GM12878 (cell line): ENCODE measurements around the gene ZC3H15. TPM values are rescaled to one million over a fixed set of nuclear protein-coding genes. Genes with fewer than 3 reads are reported as not detected.

Experiments
- ATAC-seq: fragments of 200-7000 bp; cut with Tn5 transposase; 3 replicates; pipeline ENCODE4 v1.9.1; 2020; ENCODE audit warnings: mild to moderate bottlenecking, moderate library complexity
- BruUV-seq: library from RNA; stranded (reverse); fragments of 400-500 nt; replicated peaks from 2 replicates; lab custom pipeline; 2021; lab: Mats Ljungman, UMichigan
- CTCF ChIA-PET: fragments of 300-600 bp; sonication (Branson Sonifier 250); formaldehyde crosslinking; extraction: SDS; loops from one replicate; lab custom pipeline; 2021; ENCODE audit warnings: inconsistent platforms; lab: Yijun Ruan, JAX
- POLR2A ChIA-PET: fragments of 350-600 bp; formaldehyde crosslinking; extraction: SDS; loops from one replicate; lab custom pipeline; 2021; ENCODE audit warnings: inconsistent platforms; lab: Charles Lee
- RAD21 ChIA-PET: fragments of 300-600 bp; sonication (Branson Sonifier 250); formaldehyde crosslinking; loops from one replicate; lab custom pipeline; 2023; ENCODE audit warnings: antibody characterized with exemption; ENCODE audit not compliant: unreplicated experiment; lab: Charles Lee
- SMC1A ChIA-PET: fragments of 300-600 bp; sonication (Branson Sonifier 250); formaldehyde crosslinking; loops from one replicate; lab custom pipeline; 2023; ENCODE audit not compliant: unreplicated experiment, uncharacterized antibody; lab: Charles Lee
- DNase-seq: peaks from one replicate; pipeline ENCODE4 v3.0.0-alpha.2; 2011; ENCODE audit warnings: low read depth, low spot score
- FAIRE-seq: peaks from 3 replicates; lab custom pipeline; 2011; peaks lifted over from hg19 to GRCh38; lab: Jason Lieb, UNC
- H2AFZ ChIP-seq: 2 replicates; pipeline ENCODE4 v1.6.0; 2011; ENCODE audit warnings: low read depth, low read length, control low read depth; ENCODE audit not compliant: control insufficient read depth
- H3K27ac ChIP-seq: 2 replicates; pipeline ENCODE4 v1.5.1; 2011; ENCODE audit warnings: control low read depth; ENCODE audit not compliant: control insufficient read depth, insufficient read depth
- H3K27me3 ChIP-seq, 2 experiments: replicated peaks in 1 of 2; 2 replicates each; pipeline versions ENCODE4 v1.6.0 to v1.6.1; 2011; ENCODE audit warnings: low read length in 1 of 2; ENCODE audit not compliant: control insufficient read depth in 2 of 2, insufficient read depth in 2 of 2
- H3K36me3 ChIP-seq, 2 experiments: 2 replicates each; pipeline ENCODE4 v1.5.1; 2011; ENCODE audit warnings: low read length in 1 of 2; ENCODE audit not compliant: control insufficient read depth in 2 of 2, insufficient read depth in 2 of 2
- H3K4me1 ChIP-seq: 2 replicates; pipeline ENCODE4 v1.6.1; 2011; ENCODE audit warnings: mild to moderate bottlenecking, low read length, moderate library complexity, mixed read lengths; ENCODE audit not compliant: control insufficient read depth, insufficient read depth
- H3K4me2 ChIP-seq: 2 replicates; pipeline ENCODE4 v1.6.0; 2011; ENCODE audit warnings: control low read depth; ENCODE audit not compliant: control insufficient read depth, insufficient read depth
- H3K4me3 ChIP-seq: fragments of 200-600 bp; sonication (generic); 2 replicates; pipeline ENCODE4 v1.5.1; 2016
- H3K79me2 ChIP-seq: 2 replicates; pipeline ENCODE4 v1.6.0; 2011; ENCODE audit warnings: low read length; ENCODE audit not compliant: control insufficient read depth, insufficient read depth
- H3K9ac ChIP-seq: 2 replicates; pipeline ENCODE4 v1.8.0; 2011; ENCODE audit warnings: low read length, control low read depth, mixed read lengths; ENCODE audit not compliant: control insufficient read depth, insufficient read depth
- H3K9me3 ChIP-seq: replicated peaks from 3 replicates; pipeline ENCODE4 v1.5.1; 2011; ENCODE audit warnings: mild to moderate bottlenecking, low read length; ENCODE audit not compliant: control insufficient read depth, insufficient read depth
- H4K20me1 ChIP-seq: 2 replicates; pipeline ENCODE4 v1.6.0; 2011; ENCODE audit not compliant: control insufficient read depth, insufficient read depth
- EP300 ChIP-seq, 2 experiments: fragments of 150-350 bp in 1 of 2; IDR thresholded peaks; 2 replicates each; pipeline ENCODE4 v1.6.1; 2011 to 2012; ENCODE audit warnings: low read depth in 2 of 2, low read length in 2 of 2, borderline replicate concordance in 1 of 2, improper control_type of control experiment in 1 of 2, inconsistent platforms in 1 of 2; ENCODE audit not compliant: control insufficient read depth in 1 of 2
- GABPA ChIP-seq: IDR thresholded peaks from 2 replicates; pipeline ENCODE4 v1.6.1; 2014; ENCODE audit warnings: antibody characterized with exemption, low read depth, mild to moderate bottlenecking, inconsistent platforms
- HCFC1 ChIP-seq: fragments of 150-350 bp; IDR thresholded peaks from 2 replicates; pipeline ENCODE4 v1.6.1; 2014; ENCODE audit warnings: low read length
- JUNB ChIP-seq: IDR thresholded peaks from 2 replicates; pipeline ENCODE4 v1.6.1; 2016; ENCODE audit warnings: antibody characterized with exemption, mild to moderate bottlenecking
- LARP7 ChIP-seq: fragments of 450-650 bp; IDR thresholded peaks from 2 replicates; pipeline ENCODE4 v1.6.1; 2017; ENCODE audit warnings: mild to moderate bottlenecking
- MYB ChIP-seq: fragments of 150-350 bp; IDR thresholded peaks from 2 replicates; pipeline ENCODE4 v1.6.1; 2014; ENCODE audit warnings: mild to moderate bottlenecking, low read depth, low read length, borderline replicate concordance
- SRF ChIP-seq, 2 experiments: IDR thresholded peaks; 2 replicates each; pipeline ENCODE4 v1.6.1; 2011; ENCODE audit warnings: low read depth in 2 of 2, low read length in 2 of 2, mild to moderate bottlenecking in 1 of 2, moderate library complexity in 1 of 2
- STAT1 ChIP-seq: fragments of 450-650 bp; conservative IDR thresholded peaks from 2 replicates; pipeline ENCODE4 v1.6.1; 2014; ENCODE audit warnings: antibody characterized with exemption, mild to moderate bottlenecking
- ZBTB33 ChIP-seq: fragments of 450-650 bp; IDR thresholded peaks from 2 replicates; pipeline ENCODE4 v1.6.1; 2017; ENCODE audit warnings: mild to moderate bottlenecking
- WGBS: methylation state at CpG from one replicate; pipeline ENCODE4 v1.1.6; 2016; ENCODE audit warnings: low lambda C conversion rate; ENCODE audit not compliant: insufficient replicate concordance, insufficient coverage; ENCODE audit errors: missing lambda C conversion rate; 5-methylcytosine and 5-hydroxymethylcytosine counted together
- in situ Hi-C: fragments of 300-500 bp; cut with MboI; formaldehyde crosslinking; loops from 9 replicates; pipeline ENCODE4 v1.14.3; 2018; ENCODE audit warnings: mixed read lengths
- intact Hi-C: fragments of 100-400 bp; cut with micrococcal nuclease; formaldehyde crosslinking; loops from one replicate; pipeline ENCODE4 v1.14.2; 2022; ENCODE audit not compliant: unreplicated experiment
- polyA plus RNA-seq, 11 experiments: library from polyadenylated mRNA; depleted of rRNA in 4 of 11; unstranded in 6 of 11; stranded (reverse) in 5 of 11; fragments of >200 nt; fragmentation: Nextera tagmentation in 4 of 11; fragmentation: Illumina TruSeq in 1 of 11; extraction: Ambion mirVana in 4 of 11; extraction: Trizol in 1 of 11; gene quantifications; 1 replicate in 1 of 11; 2 replicates in 10 of 11; pipeline versions ENCODE4 v1.2.1 to v1.2.3, GENCODE V29; 2011 to 2016; ENCODE audit warnings: inconsistent platforms in 2 of 11, missing spikeins in 2 of 11, low read depth in 1 of 11
- total RNA-seq, 4 experiments: library from RNA; depleted of rRNA in 3 of 4; stranded (reverse); fragments of >200 nt in 3 of 4; fragmentation: Illumina TruSeq in 1 of 4; extraction: Trizol in 1 of 4; gene quantifications; 2 replicates each; pipeline versions ENCODE4 v1.2.1 to v1.2.3, GENCODE V29; 2013 to 2021

ZC3H15 gene
- total and polyA plus RNA-seq, 10 of the 15 experiments (the other 5 are each of a cell fraction or from before 2014, with no cell fraction given) = 51.5 to 152 (median 123) TPM

- Histone ChIP-seq H4K20me1 (no peaks in the 10 kb centered on the region), H3K27me3 (no peaks in the 10 kb centered on the region), H3K4me2 (no peak overlapping the region), H3K9me3 (no peaks in the 10 kb centered on the region), H3K79me2 (no peaks in the 10 kb centered on the region), H3K27ac (no peak overlapping the region), H2AFZ (no peak overlapping the region), H3K4me3 (no peak overlapping the region), H3K36me3 (peaks cover 2 to 12% of the 10 kb centered on the region in 2 experiments; a peak in 3 of 4 replicates), H3K4me1 (no peaks in the 10 kb centered on the region), H3K9ac (no peak overlapping the region)
- ChIA-PET CTCF (interaction anchor here (0.8 to 6.2 kb wide), 2 partner anchors 125 to 348 kb away, joined by 3 to 35 read pairs; no protein-coding TSS in a partner anchor), POLR2A (no interaction called here), SMC1A (interaction anchor here (0.8 to 4.7 kb wide), 2 partner anchors 31 to 125 kb away, joined by 3 to 28 read pairs; partner anchors contain the start of gene ZC3H15), RAD21 (no interaction called here)
- in situ Hi-C loops = no loop called here
- intact Hi-C loops = no loop called here
- DNase-seq = no peak
- ATAC-seq = no peak
- no peak for FAIRE-seq
- BruUV-seq = no TSS peak
- WGBS = 100% methylated on average over 1 of the region's 1 CpG
- TF ChIP-seq ZBTB33 (no peak), STAT1 (no peak), HCFC1 (no peak), MYB (no peak), SRF (IDR thresholded peaks at IDR 0.05; ENCODE audit: low read depth in 2 of 2, low read length in 2 of 2) (no peak), JUNB (no peak), EP300 (IDR thresholded peaks at IDR 0.05; ENCODE audit: borderline replicate concordance in 1 of 2, control insufficient read depth in 1 of 2, low read depth in 2 of 2, low read length in 2 of 2) (no peak), LARP7 (no peak), GABPA (no peak)
These were observed 30.3 kb downstream of the ZC3H15 start for GRCh38 chr2:186516396-186516795.
